ENCODE results near the gene NAV1. TPM values are rescaled to one million over a fixed set of nuclear protein-coding genes. Genes with fewer than 3 reads are reported as not detected.
"Not testable (repeated sequence)": the region's sequence is repeated elsewhere in the genome, so short reads cannot be mapped to it uniquely, and the experiment has no call there.

Gene NAV1
- polyA plus RNA-seq, 1 donor (not counting 4 experiments of a cell fraction or from before 2014, with no cell fraction given): 13.2 TPM

GRCh38 chr1:201491896-201492511 lies 46.9 kb upstream of the NAV1 start:
- Histone ChIP-seq H3K27me3 (ENCODE audit: control insufficient read depth, extremely low read depth, insufficient read depth, low read length) (no peaks in the 10 kb centered on the region), H3K4me1 (ENCODE audit: control insufficient read depth, extremely low read depth, insufficient read depth, low read length) (peaks cover 43% of the 10 kb centered on the region), H4K20me1 (ENCODE audit: control insufficient read depth, extremely low read depth, insufficient read depth, low read length) (peaks cover 8% of the 10 kb centered on the region), H3K27ac (ENCODE audit: control insufficient read depth, insufficient read depth, low read length) (no peak overlapping the region), H3K9me3 (ENCODE audit: control insufficient read depth, low read depth, low read length) (no peaks in the 10 kb centered on the region), H3K9ac (ENCODE audit: control insufficient read depth, extremely low read depth, insufficient read depth, low read length) (no peak overlapping the region), H3K9me1 (ENCODE audit: control insufficient read depth, extremely low read depth, insufficient read depth, low read length) (no peaks in the 10 kb centered on the region), H3K4me3 (ENCODE audit: control insufficient read depth in 2 of 3, extremely low read depth in 1 of 3, insufficient read depth in 2 of 3, low read depth in 1 of 3, low read length in 3 of 3) (no peak overlapping the region), H3K4me2 (ENCODE audit: control insufficient read depth, extremely low read depth, insufficient read depth, low read depth, low read length) (no peak overlapping the region), H3K36me3 (ENCODE audit: control insufficient read depth in 2 of 2, extremely low read depth in 1 of 2, insufficient read depth in 2 of 2, low read length in 2 of 2) (peaks cover 27 to 51% of the 10 kb centered on the region in 2 experiments), H2AFZ (ENCODE audit: control insufficient read depth, low read length) (no peak overlapping the region), H3K79me2 (ENCODE audit: control insufficient read depth, insufficient read depth, low read length) (peaks cover 9% of the 10 kb centered on the region)
- no peak for FAIRE-seq
- no peak for TF ChIP-seq EZH2 (IDR thresholded peaks at IDR 0.05; ENCODE audit: low read length)
- DNase-seq (ENCODE audit: low read depth, low spot score): no peak
- dilution Hi-C loops (cut with MboI; ENCODE audit: extremely low pct_ligation_motif_present, low sequenced_read_pairs): no loop called here

- FAIRE-seq; H3K9me1 ChIP-seq (ENCODE audit: control insufficient read depth, extremely low read depth, insufficient read depth, low read length); H3K9ac ChIP-seq (ENCODE audit: control insufficient read depth, extremely low read depth, insufficient read depth, low read length); H3K27me3 ChIP-seq (ENCODE audit: control insufficient read depth, extremely low read depth, insufficient read depth, low read length); H3K4me3 ChIP-seq (ENCODE audit: control insufficient read depth in 2 of 3, extremely low read depth in 1 of 3, insufficient read depth in 2 of 3, low read depth in 1 of 3, low read length in 3 of 3); H2AFZ ChIP-seq (ENCODE audit: control insufficient read depth, low read length); dilution Hi-C loops (cut with MboI; ENCODE audit: extremely low pct_ligation_motif_present, low sequenced_read_pairs); DNase-seq (ENCODE audit: low read depth, low spot score); H3K9me3 ChIP-seq (ENCODE audit: control insufficient read depth, low read depth, low read length); H3K4me2 ChIP-seq (ENCODE audit: control insufficient read depth, extremely low read depth, insufficient read depth, low read depth, low read length); H3K27ac ChIP-seq (ENCODE audit: control insufficient read depth, insufficient read depth, low read length): not testable (repeated sequence)
- Histone ChIP-seq H4K20me1 (ENCODE audit: control insufficient read depth, extremely low read depth, insufficient read depth, low read length) (peaks cover 11% of the 10 kb centered on the region), H3K4me1 (ENCODE audit: control insufficient read depth, extremely low read depth, insufficient read depth, low read length) (peaks cover 43% of the 10 kb centered on the region), H3K36me3 (ENCODE audit: control insufficient read depth in 2 of 2, extremely low read depth in 1 of 2, insufficient read depth in 2 of 2, low read length in 2 of 2) (peaks cover 25 to 55% of the 10 kb centered on the region in 2 experiments), H3K79me2 (ENCODE audit: control insufficient read depth, insufficient read depth, low read length) (peaks cover 16% of the 10 kb centered on the region)
Measured at GRCh38 chr1:201493026-201493656, 45.8 kb upstream of the NAV1 start.

DNA sequence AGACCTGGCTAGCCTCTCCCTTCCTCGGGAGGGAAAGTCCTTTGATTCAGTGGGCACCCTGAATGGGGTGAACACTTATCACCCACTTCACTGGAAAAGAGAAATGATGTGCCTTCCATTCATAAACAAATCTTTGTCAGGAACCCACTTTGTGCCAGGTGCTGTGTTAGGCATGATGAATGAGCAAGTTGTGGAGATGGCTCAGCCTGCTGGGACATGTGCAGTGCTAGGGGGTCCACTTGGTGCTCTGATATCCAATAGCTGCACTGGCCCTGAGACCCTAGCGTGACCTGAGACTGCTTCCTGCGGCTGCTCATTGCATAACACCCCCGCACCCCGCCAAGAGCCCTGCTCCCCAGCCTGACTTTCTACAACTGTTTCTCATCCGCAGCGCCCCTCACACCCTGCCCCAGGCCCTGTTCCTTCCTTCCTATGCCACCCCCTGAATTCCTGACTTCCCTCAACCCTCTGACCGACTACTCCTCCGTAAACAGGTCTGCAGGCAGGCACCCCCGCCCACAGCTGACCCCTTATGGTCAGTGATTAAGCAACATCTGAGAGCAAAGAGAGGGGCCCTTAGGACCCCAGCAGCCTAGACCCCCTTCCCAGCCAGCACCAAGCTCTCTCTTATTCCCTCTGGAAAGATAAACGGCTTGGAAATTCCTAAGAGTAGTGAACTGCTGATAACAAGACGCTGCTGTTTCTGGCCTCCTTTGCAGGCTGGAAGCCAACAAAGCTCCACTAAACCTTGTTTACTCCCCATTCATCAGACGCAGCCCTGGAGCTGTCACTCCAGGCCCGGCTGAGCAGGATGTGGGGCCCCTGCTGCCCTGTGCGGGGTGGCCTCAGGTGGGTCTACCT lies 44.9 kb upstream of the NAV1 start:
- no peak for FAIRE-seq
- peaks cover 40% of the 10 kb centered on the region for H3K4me1 ChIP-seq (ENCODE audit: control insufficient read depth, extremely low read depth, insufficient read depth, low read length)

More for the DNA sequence above, 44.9 kb upstream of the NAV1 start:
- H3K9me3 ChIP-seq (ENCODE audit: control insufficient read depth, low read depth, low read length): no peaks in the 10 kb centered on the region
- H3K36me3 ChIP-seq (ENCODE audit: control insufficient read depth in 2 of 2, extremely low read depth in 1 of 2, insufficient read depth in 2 of 2, low read length in 2 of 2): peaks cover 25 to 57% of the 10 kb centered on the region in 2 experiments
- DNase-seq (ENCODE audit: low read depth, low spot score): no peak
- TF ChIP-seq EZH2 (IDR thresholded peaks at IDR 0.05; ENCODE audit: low read length): no peak
- TF ChIP-seq, protein P1, sequence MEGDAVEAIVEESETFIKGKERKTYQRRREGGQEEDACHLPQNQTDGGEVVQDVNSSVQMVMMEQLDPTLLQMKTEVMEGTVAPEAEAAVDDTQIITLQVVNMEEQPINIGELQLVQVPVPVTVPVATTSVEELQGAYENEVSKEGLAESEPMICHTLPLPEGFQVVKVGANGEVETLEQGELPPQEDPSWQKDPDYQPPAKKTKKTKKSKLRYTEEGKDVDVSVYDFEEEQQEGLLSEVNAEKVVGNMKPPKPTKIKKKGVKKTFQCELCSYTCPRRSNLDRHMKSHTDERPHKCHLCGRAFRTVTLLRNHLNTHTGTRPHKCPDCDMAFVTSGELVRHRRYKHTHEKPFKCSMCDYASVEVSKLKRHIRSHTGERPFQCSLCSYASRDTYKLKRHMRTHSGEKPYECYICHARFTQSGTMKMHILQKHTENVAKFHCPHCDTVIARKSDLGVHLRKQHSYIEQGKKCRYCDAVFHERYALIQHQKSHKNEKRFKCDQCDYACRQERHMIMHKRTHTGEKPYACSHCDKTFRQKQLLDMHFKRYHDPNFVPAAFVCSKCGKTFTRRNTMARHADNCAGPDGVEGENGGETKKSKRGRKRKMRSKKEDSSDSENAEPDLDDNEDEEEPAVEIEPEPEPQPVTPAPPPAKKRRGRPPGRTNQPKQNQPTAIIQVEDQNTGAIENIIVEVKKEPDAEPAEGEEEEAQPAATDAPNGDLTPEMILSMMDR (optimal IDR thresholded peaks at IDR 0.05 in 1 of 3, IDR thresholded peaks at IDR 0.05 in 1 of 3, conservative IDR thresholded peaks at IDR 0.05 in 1 of 3; ENCODE audit: extremely low read depth in 1 of 3, insufficient read depth in 2 of 3, low read length in 3 of 3): no peak
- H3K27me3 ChIP-seq (ENCODE audit: control insufficient read depth, extremely low read depth, insufficient read depth, low read length): no peaks in the 10 kb centered on the region
- peaks cover 17% of the 10 kb centered on the region for H4K20me1 ChIP-seq (ENCODE audit: control insufficient read depth, extremely low read depth, insufficient read depth, low read length)
- H3K9ac ChIP-seq (ENCODE audit: control insufficient read depth, extremely low read depth, insufficient read depth, low read length): no peak overlapping the region
- no peak overlapping the region for H3K27ac ChIP-seq (ENCODE audit: control insufficient read depth, insufficient read depth, low read length)
- H3K9me1 ChIP-seq (ENCODE audit: control insufficient read depth, extremely low read depth, insufficient read depth, low read length): no peaks in the 10 kb centered on the region
- dilution Hi-C loops (cut with MboI; ENCODE audit: extremely low pct_ligation_motif_present, low sequenced_read_pairs): no loop called here
- no peak overlapping the region for H2AFZ ChIP-seq (ENCODE audit: control insufficient read depth, low read length)
- no peak overlapping the region for H3K4me3 ChIP-seq (ENCODE audit: control insufficient read depth in 2 of 3, extremely low read depth in 1 of 3, insufficient read depth in 2 of 3, low read depth in 1 of 3, low read length in 3 of 3)
- H3K79me2 ChIP-seq (ENCODE audit: control insufficient read depth, insufficient read depth, low read length): peaks cover 24% of the 10 kb centered on the region
- no peak overlapping the region for H3K4me2 ChIP-seq (ENCODE audit: control insufficient read depth, extremely low read depth, insufficient read depth, low read depth, low read length)
